T-helper 1 cell (primary cell): Measurements from ENCODE around the gene ATG9B.
"Not testable (repeated sequence)": the region's sequence is repeated elsewhere in the genome, so short reads cannot be mapped to it uniquely, and the experiment has no call there.

Source experiments
- DNase-seq, 5 donors: peaks; one replicate each; pipeline ENCODE4 v3.0.0-alpha.2; 2012 to 2020

Gene ATG9B

GRCh38 chr7:151058781-151059366 is 34.6 kb upstream of the ATG9B start:
- no peak for DNase-seq

GRCh38 chr7:151057989-151058780 is 33.9 kb upstream of the ATG9B start:
- DNase-seq: peak; percentile 93 to 98 (median 97)

GRCh38 chr7:151057506-151057988 is 33.3 kb upstream of the ATG9B start, which contains the start of gene CDK5:
CDK5 (minus strand) TSS chr7:151057897; CDS start chr7:151057848, 49 bp downstream.
- DNase-seq: no peak

- DNase-seq: no peak
Observed at GRCh38 chr7:151056666-151057505, 32.6 kb upstream of the ATG9B start.

- DNase-seq: no peak
Observed at GRCh38 chr7:151056283-151056665, 32.0 kb upstream of the ATG9B start.

GRCh38 chr7:151053751-151054150 is 29.5 kb upstream of the ATG9B start:
- no peak for DNase-seq

GRCh38 chr7:151053096-151053495 is 28.8 kb upstream of the ATG9B start:
- no peak for DNase-seq

- peak in 3 of 5 donors; percentile 42 to 57 (median 57) for DNase-seq
Observed at GRCh38 chr7:151051108-151051507, 26.8 kb upstream of the ATG9B start.

GRCh38 chr7:151048911-151049463 is 24.7 kb upstream of the ATG9B start:
- no peak for DNase-seq

GRCh38 chr7:151047976-151048815 is 23.9 kb upstream of the ATG9B start, which contains the start of gene ASIC3:
ASIC3 (plus strand) TSS chr7:151048531; CDS start chr7:151048886, 355 bp downstream.
- no peak for DNase-seq

- DNase-seq: no peak
Observed at GRCh38 chr7:151046603-151047573, 22.6 kb upstream of the ATG9B start.

GRCh38 chr7:151045967-151046366 is 21.7 kb upstream of the ATG9B start:
- no peak for DNase-seq

- DNase-seq: no peak
Observed at GRCh38 chr7:151045262-151045661, 21.0 kb upstream of the ATG9B start.

GRCh38 chr7:151043959-151044358 is 19.7 kb upstream of the ATG9B start:
- no peak for DNase-seq

- not testable (repeated sequence) for DNase-seq
Observed at GRCh38 chr7:151043449-151043848, 19.2 kb upstream of the ATG9B start.

GRCh38 chr7:151040616-151041375 is 16.5 kb upstream of the ATG9B start:
- DNase-seq: no peak

GRCh38 chr7:151039850-151040548 is 15.7 kb upstream of the ATG9B start:
- no peak for DNase-seq

GRCh38 chr7:151038951-151039849 is 14.9 kb upstream of the ATG9B start:
- DNase-seq: peak in 1 of 5 donors; percentile 33
